NCI-H1105 (cell line): ENCODE measurements around the gene SLCO4A1.

ENCODE experiments used
- DNase-seq: peaks from one replicate; lab custom pipeline; 2025; lab: John Stamatoyannopoulos, UW

SLCO4A1 gene

GRCh38 chr20:62686869-62687830 is 44.8 kb downstream of the SLCO4A1 start:
- no peak for DNase-seq

- DNase-seq: no peak
These were observed 45.8 kb downstream of the SLCO4A1 start for GRCh38 chr20:62688083-62688482.

GRCh38 chr20:62688855-62689460 is 46.7 kb downstream of the SLCO4A1 start:
- no peak for DNase-seq

- DNase-seq: no peak
These were observed 47.6 kb downstream of the SLCO4A1 start for GRCh38 chr20:62689861-62690260.

- DNase-seq: no peak
These were observed 48.0 kb downstream of the SLCO4A1 start for GRCh38 chr20:62690261-62690820.

GRCh38 chr20:62691487-62691886 is 49.2 kb downstream of the SLCO4A1 start:
- DNase-seq: no peak

GRCh38 chr20:62692176-62692575 is 49.9 kb downstream of the SLCO4A1 start:
- no peak for DNase-seq

- DNase-seq: no peak
These were observed 50.7 kb downstream of the SLCO4A1 start for GRCh38 chr20:62692801-62693523.

GRCh38 chr20:62693524-62693922 is 51.2 kb downstream of the SLCO4A1 start:
- no peak for DNase-seq

- DNase-seq: no peak
These were observed 51.8 kb downstream of the SLCO4A1 start for GRCh38 chr20:62694106-62694505.

- peak; percentile 56 for DNase-seq
These were observed 52.6 kb downstream of the SLCO4A1 start for GRCh38 chr20:62694868-62695267.

- DNase-seq: no peak
These were observed 53.4 kb downstream of the SLCO4A1 start for GRCh38 chr20:62695448-62696414.

GRCh38 chr20:62696434-62696957 is 54.2 kb downstream of the SLCO4A1 start:
- no peak for DNase-seq

GRCh38 chr20:62696989-62697388 is 54.7 kb downstream of the SLCO4A1 start:
- no peak for DNase-seq

GRCh38 chr20:62697468-62697912 is 55.2 kb downstream of the SLCO4A1 start:
- no peak for DNase-seq

GRCh38 chr20:62698231-62698630 is 55.9 kb downstream of the SLCO4A1 start:
- DNase-seq: no peak

GRCh38 chr20:62699296-62699695 is 57.0 kb downstream of the SLCO4A1 start:
- no peak for DNase-seq

- DNase-seq: no peak
These were observed 57.4 kb downstream of the SLCO4A1 start for GRCh38 chr20:62699741-62700140.

GRCh38 chr20:62700261-62700930 is 58.1 kb downstream of the SLCO4A1 start:
- DNase-seq: no peak
